DMS153 treated with DMSO at 0.1 percent for 48 hours (cell line): ENCODE measurements around the gene ERC2.

Source experiments
- DNase-seq: peaks from one replicate; lab custom pipeline; 2025; ENCODE audit not compliant: unreplicated experiment; lab: John Stamatoyannopoulos, UW

ERC2 gene

DNA sequence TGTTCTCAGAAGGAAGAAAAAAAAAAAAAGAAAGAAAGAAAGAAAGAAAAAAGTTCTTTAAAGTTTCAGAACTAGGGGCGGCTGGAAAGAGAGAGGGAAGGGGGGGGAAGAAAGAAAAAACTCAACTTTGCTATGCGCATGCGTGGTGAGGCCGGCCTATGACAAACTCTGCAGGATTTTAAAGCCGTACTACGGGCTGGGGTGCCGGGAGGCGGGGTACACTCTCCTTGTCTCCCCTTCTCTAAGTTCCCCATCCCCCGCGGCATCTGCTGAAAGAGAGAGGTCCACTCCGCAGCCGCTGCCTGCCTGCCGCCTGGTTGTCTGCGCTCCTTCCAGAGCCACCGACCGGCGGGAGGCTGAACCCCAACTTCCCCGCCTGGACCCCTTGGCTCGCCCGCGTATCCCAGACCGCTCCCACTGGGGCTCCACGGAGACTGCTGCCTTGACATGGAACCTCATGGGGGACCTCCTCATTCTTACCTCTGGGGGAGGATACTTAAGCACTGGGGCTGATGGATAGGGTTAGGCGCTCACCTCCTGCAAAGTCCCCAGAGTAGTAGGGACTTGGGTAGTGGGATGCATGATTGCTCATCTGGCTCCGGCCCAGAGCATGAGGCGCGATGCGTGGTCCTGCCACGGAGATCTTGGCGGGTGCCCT, 979.7 kb downstream of the ERC2 start:
- no peak for DNase-seq

DNA sequence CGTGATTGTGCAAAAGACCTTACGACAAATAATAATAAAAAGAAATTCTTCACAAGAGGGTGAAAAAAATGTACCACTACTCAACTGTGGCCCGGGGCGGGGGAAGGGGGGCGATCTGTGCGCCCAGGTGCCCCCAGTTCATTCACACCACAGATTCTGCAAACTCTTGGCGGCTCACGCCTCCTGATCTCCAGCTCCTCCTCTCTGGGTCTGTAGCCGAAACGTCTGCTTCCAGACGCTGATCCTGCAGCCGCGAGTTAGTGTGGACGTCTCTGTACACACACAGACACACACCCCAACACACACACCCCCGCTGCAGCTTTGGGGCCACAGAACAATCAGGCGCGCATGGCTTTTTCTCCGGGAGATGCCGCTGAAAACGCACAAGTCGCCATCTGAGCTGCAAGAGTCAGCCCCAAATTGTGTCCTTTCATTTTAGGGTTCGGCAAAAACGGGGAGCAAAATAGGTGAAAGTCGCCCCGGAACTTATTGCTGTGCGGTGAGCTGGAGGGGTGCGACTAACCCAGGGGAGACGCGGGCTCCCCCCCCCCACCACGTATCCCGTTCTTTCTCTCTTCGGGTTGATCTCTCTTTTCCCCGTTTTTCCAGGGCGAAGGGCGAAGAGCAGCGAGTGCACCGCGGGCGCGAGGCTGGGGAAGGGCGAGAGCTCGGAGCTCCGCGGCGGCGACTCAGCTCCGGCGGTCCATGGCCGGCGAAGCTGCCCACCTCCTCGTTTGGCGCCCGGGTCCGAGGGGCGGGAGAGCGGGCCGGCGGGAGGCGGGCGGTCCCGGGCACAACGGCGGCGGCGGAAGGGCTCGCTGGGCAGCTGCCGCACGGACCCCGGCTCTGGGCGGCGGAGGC, 980.7 kb downstream of the ERC2 start:
- DNase-seq: no peak

DNA sequence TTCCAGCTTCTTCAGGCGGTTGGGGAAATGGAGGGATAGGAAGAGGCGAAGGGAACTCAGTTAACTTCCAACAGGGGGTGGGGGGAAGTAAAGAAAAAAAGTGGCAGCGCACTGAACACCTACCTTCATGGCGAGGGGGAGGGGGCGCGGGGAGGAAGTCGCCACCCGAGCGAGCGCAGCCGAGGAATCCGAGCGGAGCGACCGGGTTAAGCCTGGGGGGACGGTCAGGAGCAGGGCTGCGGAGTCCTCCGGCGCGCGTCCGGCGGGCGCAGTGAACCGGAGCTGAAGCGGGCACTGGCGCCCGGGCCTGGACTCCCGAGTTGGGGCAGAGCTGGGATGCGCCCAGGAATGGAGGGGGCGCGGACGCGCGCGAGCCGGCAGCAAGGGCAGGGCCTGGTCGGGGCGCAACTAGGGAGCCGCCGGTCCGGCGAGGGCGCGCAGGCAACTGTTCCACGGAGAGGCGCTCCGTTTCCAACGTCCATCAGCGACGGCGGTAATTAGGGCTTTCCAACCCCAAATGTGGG, 981.3 kb downstream of the ERC2 start, which contains the start of gene WNT5A:
WNT5A (minus strand) TSS at position 450 of the 524 bp plus-strand sequence; CDS start at position 129, 321 bp downstream.
- no peak for DNase-seq

DNA sequence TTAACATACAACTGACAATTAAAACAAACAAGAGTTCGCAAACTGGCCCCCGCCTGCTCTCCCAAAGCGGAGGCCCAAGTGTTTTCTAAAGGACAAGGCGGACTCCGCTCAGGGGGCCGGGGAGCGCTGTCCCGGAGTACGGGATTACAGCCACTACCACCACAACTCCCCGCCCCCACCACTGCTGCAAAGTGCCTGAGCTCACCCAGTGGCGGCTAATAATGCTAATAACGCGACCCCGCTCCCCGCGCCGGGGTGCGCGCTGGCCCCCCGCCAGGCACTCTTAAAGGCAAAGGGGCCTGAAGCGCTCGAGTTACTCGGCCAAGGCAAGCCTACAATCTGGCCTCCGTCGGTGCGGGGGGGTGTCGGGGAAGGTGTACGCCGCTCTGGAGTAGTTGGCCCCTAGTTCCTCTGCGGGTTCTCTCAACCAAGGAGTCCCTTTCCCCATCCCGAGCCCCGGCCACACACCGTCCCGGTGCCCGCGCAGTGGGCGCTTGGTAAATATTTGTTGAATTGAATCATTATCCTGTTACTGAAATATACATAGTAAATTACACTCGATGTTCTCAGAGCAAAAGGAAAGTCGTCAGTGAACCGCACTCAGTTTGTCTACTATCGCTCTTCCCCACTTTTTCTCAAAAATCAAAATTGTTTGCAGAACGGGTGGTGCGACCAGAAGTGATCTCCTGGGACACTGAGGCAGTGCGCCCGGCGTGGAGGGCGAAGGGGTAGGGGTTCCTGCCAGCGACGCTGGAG, 982.0 kb downstream of the ERC2 start:
- no peak for DNase-seq

DNA sequence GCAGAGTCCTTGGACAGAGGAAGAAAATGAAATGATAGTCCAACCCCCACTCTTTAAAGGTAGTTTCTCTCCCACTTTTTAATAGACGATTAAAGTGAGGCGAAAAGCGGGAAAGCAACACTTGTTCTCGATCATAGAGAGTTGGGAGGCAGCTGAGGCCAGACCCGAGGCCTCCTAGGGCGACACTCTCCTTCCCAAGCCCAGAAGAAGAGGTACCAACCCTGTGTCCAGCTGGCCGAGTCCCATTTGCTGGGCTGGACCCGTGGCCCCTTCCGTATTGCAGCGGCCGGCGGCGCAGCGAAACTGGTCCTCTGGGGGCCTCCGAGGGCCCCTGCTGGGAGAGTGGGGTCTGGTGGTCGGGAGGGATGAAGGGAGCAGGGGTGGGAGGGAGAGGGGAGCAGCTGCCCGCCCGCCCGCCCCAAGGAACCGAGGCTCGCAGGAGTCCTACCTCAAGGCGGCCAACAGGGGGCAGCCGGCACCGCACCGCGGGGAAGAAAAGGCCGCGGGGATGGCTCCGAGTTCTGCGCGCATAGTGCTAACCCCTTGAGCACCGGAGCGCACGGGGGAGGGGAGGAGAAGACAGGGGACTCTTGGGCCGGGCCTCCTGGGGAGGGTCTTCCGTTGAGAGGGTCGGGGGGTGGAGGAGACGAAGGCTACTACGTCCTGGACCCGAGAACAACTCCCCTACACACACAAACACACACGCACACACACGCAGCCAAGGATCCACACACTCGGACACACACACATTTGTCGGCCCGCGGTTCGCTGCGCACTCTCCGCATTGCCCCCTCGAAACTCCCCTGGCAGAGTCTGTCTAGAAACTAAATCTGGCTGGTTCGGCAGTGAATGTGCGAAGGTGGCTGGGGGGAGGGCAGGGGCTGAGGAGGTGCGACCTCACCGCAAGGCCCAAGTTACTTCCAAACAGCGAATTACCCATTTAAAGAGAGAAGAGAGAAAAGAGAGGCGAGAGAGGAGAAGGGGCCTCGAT, 983.2 kb downstream of the ERC2 start:
- DNase-seq: peak; percentile 14

DNA sequence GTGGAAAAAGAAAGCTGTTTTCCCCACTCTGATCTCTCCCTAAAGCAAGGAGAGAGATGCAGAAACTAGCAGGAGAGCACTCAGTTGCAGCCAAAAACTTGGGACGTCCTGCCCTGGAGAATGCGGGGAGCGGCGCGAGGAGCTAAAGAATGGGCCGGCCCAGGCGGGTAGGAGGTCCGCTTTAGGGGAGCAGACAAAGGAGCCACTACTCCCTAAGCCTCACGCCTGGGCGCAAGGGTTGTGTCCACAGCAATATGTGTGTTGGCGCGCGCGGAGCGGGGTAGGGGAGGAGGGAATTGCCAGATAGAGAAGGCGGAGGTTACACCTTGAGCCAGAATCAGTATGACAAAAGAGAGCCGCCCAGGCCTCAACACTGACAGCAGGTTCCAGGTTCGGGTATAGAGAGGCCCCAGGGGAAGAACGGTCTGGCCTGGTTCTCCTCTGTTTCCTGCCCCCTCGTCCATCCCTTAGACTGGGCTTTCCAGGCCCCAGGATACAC, 984.0 kb downstream of the ERC2 start:
- DNase-seq: no peak

DNA sequence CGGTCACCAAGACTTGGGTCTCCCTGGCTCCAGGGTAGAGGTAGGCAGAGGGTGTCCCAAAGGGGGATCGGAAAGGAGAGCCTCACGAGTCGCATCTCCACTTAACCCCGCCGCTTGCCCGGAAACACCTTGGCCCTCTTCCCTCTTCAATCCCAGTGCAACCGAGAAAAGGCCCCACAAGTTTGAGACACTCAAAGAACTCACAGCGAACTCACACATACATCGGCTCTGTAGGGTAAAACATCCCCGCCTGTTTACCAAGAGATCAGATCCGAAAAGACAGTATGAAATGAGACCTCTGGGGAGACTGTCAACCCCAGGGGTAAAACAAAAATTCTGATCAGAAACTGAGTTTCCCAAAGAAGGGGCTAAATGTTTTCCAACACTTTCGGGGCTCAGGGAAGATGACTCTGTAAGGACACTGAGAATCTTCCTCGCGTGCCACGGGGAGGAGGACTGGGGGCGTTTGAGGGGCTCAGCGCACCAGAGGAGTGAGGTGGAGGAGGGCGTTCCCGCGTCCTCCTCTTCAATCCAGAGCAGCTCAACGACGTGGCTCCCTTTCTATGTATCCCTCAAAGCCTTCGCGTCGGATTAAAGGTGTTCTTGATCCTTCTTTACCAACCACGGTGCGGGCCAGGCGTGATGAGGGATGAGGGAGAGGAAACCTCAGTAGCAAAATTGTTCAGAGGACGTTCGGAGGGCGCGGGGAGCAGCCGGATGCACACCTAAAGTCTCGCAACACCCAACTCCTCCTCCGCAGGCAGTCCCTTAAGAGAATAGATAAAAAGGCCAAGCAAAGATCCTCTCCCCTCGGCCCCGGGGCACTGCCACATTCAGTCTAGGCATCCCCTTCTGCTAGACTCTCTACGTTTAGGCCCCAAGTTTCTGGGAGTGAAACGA, 984.8 kb downstream of the ERC2 start:
- no peak for DNase-seq

DNA sequence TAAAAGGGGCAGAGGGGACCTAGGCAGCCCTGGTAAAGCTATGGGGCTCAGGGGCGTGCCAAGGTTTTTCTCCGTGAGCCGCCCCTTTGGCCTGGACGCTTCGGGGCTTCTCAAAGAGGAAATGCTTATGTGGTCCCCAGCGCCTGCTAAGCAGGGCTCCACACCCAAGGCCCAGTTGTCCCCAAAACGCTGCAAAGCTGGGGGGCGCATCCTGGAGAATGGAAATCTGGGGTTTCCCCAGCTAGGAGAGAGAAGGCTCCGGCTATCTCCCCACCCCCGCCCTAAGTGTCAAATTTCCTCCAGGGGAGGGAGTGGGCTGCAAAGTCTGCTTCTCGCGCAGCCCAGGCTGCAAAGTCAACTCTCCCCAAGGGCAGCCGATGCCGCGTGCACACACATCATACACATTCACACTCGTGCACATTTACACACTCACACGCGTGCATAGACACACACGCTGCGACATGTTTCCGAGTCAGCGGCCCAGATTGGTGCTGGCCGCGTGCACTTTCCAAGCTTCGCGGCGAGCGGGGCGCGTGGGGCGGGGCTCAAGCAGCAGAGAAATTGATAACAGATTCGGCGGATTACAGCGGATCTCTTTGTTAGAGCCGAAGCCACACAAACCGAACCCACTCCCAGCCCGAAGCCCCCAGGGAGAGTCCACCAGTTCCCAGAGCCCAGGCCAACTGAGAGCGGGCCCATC, 985.6 kb downstream of the ERC2 start:
- DNase-seq: no peak

DNA sequence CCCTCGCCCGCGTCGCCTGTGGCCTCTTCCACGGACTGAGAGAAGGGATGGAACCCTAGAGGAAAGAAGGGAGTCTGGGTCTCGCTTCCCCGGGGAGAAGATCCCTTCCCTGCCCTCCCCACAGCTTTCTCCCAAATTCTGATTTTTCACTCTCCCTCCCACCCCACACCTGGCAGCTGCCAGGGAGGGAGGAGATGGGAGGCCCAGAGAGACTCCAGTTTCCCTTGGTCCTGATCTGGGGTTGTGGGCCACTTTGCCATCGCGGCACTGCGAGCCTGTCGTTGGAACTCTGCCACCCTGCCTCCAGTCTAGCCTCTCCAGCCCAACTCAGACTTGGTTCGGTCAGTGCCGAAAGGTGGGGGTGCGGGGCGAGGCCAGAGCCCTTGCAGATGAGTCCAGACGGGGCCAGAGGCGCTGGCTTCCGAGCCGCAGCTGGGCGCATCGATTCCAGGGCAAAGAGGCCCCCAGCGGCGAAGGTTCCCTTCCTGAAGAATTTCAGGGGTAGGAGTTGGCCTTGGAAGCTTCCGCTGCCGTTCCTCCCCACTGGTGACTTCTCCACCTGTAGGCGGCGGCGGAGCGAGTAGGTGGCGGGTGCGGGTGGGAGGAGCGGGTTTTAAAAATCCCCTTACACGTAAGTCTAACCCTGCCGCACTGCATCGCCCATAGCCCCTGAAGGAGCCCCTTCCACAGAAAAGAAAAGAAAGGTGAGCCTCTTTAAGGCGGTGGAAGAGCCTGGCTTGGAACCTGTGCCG, 986.3 kb downstream of the ERC2 start:
- no peak for DNase-seq

DNA sequence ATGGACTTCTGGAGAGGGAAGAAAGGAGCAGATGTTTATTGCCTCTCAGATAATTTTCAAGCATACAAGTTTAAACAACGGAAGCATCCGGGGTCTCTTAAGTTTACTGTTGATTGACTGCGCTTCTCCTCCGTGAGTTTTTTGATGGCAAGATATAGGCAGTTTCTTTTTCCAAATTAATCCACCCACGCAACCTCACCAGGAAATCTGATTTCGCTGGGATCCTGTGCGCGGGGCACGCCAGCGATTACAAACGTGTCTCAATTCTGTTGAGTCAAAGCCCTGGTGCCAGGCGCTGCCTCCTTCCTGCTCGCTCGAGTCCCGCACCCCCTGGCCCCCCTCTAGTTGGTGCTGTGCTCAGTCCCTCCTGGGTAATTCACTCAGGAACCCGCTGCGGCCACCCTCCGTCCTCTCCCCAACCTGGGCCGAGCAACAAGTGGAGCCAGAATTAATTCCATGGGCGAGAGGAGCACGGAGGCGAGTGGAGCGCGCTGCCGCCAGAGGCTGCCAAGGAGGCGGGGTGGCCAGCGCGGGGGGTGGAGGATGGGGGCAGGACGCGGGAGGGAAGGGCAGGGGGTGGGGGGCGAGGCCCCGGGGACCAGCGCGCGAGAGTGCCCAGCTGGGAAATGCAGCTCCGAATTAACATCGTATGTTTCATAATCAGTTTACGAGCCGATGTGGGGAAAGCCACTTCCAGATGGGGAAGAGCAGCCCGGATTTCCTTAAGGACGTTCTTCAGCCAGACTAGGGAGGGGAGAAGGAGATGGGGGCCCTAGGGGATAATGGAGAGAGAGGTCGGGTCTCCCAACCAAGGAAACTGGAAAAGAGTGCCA, 987.1 kb downstream of the ERC2 start:
- no peak for DNase-seq

DNA sequence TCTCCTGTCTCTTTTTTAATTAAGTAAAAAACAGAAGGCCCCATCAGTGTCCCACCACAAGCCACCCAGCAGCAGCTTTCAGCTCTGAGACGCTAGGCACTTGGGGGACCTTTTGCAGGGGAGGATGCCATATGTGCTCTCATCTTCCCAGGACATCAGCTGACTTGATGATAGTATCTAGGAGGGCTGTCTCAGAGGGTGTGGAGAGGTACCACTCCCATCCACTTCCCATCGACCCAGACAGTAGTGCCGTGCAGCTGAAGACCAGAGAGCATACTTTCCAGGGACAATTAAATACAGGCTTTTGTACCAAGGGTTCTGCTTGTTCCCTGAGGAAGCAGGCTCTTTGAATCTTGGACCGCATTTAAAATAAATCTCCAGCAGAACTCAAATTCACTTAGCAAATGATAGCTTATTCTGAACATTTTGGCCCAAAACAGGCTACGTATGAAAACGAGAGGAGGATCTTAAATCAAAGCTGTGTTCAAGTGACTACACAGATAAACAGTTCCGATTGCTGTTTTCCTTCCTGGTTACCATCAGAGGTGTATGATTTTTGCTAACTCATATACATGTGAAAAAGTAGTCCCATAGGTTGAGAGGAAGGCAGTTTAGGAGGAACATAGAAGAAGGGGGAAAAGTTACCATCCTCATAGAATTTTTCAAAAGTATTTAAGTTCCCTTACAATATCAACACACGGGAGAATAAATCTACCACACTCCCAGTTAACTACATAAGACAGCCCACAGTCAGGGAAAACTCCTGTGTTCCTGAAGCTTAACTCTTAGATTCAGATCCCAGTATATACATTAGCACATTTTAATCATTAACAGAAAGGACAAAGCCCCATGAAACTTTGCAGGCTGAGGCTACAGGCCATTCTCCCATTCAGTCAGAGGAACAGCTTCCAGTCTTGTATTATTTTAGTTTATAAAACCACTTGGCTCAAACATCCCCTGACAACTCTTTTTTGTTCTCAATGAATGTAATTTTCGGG, 990.7 kb downstream of the ERC2 start:
- no peak for DNase-seq

DNA sequence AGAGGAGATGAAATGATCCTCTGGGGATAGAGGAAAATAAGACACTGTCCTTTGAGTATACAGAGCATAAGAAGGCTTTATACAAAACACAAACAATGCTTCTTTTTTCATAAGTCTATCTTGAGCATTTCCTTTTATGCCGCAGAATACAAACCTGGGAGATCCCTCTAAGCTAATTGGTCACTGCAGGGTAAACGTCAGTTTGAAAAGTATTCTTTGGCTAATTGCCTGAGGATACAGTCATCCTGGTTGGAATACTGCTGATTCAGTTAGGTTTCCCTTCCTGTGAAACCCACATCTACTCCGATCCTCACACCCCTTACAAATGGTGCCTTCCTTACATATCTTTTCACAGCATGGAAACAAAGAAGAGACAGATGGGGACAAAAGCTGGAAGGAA, 991.8 kb downstream of the ERC2 start:
- DNase-seq: no peak

DNA sequence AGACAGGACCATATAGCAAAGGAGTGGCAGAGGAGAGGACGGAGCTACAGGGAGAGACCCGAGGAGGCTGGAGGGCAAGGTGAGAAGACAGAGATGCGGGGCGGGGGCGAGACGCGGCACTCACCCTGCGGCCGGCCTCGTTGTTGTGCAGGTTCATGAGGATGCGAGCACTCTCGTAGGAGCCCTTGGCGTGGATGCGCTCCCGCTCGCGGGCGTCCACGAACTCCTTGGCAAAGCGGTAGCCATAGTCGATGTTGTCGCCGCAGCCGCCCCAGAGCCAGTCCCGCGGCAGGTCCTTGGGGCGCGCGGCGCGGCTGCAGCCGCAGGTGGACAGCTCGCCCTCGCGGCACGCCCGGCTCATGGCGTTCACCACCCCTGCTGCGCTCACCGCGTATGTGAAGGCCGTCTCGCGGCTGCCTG, 994.0 kb downstream of the ERC2 start:
- no peak for DNase-seq

DNA sequence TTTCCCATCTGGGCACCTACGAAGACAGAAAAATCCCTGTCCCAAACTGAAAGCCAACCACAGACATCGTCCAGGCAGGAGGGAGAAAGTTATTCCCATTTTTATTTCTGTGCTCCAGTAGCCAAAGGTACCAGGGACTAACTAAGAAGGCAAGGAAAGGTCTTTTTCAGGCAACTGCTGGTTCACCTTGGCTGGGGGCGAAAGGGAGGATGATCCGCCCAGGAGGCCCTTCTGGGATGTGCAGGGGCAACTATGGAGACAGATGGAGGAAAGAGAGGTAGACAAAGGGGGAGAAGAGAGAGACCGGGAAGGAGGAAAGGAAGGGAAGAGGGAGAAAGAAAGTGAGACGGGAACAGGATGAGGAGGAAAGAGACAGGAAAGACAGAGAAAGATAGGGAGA, 994.5 kb downstream of the ERC2 start:
- DNase-seq: no peak

DNA sequence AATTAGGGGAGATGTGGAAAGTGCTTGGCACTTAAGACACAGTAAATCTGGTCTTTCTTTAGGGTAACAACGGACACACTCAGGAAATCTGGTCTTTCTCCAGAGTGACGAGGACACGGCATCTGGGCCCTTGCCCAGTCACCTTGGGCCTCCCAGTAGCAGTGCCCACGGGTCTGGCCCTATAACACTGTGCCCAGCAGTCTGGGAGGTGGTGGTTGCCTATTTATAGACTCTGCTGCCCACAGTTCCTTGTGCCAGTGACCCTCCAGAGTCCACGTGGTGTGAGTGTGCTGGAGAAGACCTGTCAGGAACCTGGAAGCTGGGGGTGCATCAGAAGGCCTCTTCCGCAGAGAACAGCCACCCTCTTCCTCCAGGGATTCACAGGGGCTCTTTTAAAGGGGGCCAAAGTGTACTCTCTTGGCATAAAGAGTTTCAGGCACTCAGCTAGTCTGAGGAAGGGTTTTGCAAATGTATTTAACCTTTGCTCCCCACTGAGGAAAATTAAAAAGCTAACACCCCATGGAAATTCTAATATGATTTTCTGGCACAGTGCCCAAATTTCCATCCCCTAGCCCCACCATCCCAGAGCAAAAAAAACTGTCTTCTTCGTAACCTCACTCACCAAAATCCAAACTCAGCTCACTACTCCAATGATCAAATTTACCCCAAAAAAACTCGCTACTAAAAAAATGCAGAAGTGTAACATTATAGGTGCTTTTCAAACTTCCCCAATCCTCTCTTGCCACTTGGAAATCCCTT, 996.6 kb downstream of the ERC2 start:
- no peak for DNase-seq
